GM18505 (cell line): ENCODE measurements around the gene RASGRP2.

Experiments
- ATAC-seq: cut with Tn5 transposase; IDR thresholded peaks from one replicate; pipeline ENCODE4 v1.9.1; 2021; ENCODE audit not compliant: unreplicated experiment
- POLR2A ChIP-seq: IDR thresholded peaks from 4 replicates; pipeline ENCODE4 v1.6.1; 2011; ENCODE audit warnings: borderline replicate concordance; ENCODE audit not compliant: insufficient read depth, insufficient read length; ENCODE audit errors: extremely low read depth

The RASGRP2 gene

DNA sequence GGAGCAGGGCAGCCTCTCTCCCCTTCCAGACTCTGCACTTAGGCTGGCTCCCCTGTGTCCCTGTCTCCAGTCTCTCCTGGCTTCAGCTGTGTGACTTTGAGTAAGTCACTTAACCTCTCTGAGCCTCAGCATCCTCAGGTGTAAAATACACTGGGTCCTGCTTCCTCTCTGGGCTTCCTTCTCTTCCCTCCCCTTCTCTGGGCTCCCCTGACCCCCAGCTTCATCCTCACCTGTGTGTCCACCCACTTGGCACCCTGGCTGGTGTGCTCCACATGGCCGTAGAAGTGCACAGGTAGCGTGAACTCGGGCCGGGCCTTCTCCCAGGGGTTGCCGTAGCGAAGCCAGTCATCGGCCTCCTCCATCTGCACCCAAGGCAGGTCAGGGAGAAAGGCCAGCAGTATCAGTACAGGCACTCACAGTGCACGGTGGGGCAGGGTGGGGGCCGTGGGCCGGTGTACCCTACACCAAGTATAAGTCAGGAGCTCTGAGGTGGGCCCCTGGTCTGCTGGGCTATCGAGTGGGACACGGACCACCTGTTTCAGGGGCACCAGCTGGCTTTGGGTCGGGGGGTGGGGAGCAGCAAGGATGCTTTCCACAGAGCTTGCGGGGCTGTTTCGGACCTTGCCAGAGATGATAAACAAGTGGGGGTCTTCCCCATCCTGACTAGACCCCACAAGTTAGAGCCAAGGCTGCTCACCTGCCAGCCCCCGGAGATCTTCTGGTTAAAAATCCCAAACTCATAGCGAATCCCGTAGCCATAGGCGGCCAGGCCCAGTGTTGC, 13.8 kb upstream of the RASGRP2 start:
- ATAC-seq = no peak
- TF ChIP-seq POLR2A = no peak

DNA sequence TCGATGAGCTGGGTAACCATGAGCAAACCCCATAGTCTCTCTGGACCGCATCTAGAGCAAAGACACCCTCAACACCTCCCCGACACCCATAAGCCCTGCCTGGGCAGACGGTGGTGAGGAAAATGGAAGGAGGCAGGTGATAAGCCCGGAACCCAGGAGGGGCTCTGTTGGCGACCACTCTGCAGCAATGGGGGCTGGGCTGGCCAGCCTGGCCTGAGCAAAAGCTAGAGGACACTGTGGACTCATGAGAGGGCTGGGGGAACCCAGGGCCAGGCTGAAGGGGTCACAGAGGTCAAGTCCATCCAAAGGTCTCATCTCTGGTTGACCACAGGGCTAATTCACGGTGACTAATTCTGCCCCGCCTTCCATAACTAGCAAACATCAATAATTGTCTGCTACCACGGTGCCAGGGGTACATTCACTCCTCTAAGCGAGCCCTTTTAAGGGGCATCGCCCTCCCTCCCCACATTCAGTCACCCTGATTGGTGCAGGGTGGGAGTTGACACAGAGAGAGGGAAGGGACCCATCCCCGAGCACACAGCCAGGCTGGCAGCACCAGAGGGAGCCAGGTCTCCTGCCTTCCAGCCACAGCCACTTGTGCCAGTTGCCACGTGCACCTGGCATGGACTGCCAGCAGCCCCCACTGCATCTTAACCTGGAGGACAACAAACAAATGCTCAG, 11.9 kb upstream of the RASGRP2 start:
- no peak for ATAC-seq
- no peak for TF ChIP-seq POLR2A

DNA sequence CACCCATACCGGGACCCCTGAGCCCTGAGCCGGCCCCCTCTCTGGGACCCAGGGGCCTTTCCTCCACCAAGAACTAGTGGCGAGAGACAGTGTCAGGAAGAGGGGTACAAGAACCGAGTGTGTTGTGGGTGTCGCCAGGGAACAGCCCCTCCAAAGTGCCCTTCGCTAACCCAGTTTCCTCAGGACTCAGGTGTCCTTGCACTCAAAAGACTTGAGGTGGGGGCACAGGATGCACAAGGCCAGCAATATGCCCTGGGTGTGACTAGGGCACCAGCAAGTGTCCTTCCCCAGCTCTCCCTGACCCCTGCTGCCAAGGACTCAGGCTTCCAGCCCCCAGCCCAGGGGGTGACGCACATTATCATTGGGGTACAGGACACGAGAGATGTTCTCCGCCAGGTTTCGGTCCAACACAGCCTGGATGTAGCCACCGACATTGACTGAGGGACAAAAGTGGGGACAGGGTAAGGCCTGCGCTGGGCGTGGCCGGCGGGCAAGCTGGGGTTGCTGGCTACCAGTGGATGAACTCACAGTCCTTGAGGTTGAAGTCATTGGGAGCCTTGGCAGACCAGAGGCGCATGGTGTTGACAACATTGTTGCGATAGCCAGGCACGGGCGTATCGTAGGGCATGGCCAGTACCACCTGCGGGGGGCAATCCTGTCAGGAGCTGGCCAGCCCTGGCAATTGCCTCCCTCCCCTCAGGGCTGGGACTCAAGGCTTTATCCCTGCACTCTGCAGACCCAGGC, 11.1 kb upstream of the RASGRP2 start:
- no peak for ATAC-seq
- no peak for TF ChIP-seq POLR2A

GRCh38 chr11:64754124-64754918, 10.4 kb upstream of the RASGRP2 start:
- no peak for ATAC-seq
- no peak for TF ChIP-seq POLR2A

DNA sequence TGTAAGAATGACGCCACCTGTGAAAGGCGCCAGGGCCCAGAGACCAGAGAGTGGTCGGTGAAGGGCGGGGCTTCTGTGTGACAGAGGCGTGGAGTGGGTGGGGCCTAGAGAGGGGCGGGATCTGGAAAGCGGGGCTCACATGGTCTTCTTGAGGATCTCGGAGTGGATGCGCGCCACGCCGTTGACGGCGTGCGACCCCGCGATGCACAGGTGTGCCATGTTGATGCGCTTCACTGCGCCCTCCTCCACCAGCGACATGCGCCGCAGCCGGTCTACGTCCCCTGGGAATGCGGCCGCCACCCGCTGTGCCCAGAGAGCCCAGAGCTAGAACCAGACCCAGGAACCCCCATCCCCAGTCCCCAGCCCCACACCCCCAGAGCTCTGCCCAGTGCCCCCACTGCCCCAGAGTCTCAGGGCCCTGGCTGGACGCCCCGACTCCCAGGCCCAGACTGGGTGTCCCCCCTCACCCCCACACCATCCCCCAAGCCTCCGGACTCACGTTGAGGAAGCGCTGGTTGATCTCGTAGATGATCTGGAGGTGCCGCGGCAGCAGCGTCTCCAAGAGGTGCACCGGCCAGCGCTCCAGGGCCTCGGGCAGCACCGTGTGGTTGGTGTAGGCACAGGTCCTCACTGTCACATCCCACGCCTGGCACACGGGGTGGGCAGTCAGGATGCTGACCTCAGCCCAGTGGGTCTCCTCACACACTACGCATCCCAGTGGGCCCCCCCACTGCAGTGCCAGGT, 9.6 kb upstream of the RASGRP2 start:
- no peak for ATAC-seq
- TF ChIP-seq POLR2A = no peak

DNA sequence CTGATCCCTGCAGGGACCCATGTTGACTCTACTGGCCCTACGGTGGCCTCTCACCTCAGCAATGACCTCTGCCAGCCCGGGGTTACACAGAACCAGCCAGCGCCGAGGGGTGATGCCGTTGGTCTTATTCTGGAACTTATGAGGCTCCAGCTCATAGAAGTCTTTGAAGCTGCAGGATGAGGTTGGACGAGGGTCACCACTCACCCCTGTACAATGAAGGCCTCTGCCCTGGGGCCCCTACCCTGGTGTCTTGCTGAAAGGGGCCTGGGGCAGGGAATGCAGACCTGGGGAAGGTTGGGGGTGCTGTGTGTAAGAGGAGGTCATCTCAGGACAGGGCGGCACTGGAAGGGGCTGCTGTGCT, 9.1 kb upstream of the RASGRP2 start:
- TF ChIP-seq POLR2A = no peak
- no peak for ATAC-seq

GRCh38 chr11:64752175-64752970, 8.4 kb upstream of the RASGRP2 start:
- TF ChIP-seq POLR2A = no peak
- ATAC-seq = no peak

- ATAC-seq = no peak
- TF ChIP-seq POLR2A = no peak
Measured at GRCh38 chr11:64751580-64751979, 7.6 kb upstream of the RASGRP2 start.

DNA sequence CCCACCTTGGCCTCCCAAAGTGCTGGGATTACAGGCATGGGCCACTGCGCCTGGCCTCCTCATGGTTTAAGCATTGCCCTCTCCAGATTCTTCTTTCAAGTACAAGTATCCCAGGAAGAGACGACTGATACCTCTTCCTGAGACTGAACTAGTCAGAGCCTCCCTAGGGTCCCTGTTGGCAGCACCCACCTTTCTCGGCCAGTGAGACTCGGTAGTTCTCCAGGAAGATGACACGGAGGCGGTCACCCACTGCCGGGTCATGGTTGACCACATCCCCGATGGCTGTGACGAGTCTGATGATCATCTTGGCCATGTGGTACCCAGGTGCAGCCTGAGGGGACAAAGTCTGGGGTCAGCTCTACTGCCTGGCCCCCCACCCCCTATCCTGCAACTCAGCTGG, 7.2 kb upstream of the RASGRP2 start:
- no peak for TF ChIP-seq POLR2A
- ATAC-seq = no peak

DNA sequence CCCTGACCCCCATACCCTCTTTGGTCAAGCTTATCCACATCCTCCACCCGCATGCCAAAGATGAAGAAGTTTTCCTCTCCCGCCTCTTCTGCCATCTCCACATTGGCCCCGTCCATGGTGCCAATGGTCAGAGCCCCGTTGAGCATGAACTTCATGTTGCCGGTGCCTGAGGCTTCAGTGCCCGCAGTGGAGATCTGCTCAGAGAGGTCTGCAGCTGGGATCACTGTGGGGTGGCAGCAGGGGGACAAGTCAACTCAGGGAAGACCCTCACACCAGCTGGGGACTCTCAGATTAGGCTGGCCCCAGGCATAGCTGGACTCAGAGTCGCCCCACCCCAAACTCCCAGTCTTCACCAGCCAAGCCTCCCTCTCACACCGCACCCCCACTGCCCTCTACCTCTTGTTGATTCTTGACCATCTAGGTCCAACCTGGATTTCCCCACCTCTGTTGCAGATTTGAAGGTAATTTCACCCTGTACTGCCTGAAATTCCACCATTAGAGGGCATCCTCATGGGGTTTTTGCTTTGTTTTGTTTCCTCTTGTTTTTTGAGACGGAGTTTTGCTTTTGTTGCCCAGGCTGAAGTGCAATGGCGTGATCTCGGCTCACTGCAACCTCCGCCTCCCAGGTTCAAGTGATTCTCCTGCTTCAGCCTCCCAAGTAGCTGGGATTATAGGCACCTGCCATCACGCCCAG, 6.6 kb upstream of the RASGRP2 start:
- ATAC-seq = no peak
- TF ChIP-seq POLR2A = no peak

DNA sequence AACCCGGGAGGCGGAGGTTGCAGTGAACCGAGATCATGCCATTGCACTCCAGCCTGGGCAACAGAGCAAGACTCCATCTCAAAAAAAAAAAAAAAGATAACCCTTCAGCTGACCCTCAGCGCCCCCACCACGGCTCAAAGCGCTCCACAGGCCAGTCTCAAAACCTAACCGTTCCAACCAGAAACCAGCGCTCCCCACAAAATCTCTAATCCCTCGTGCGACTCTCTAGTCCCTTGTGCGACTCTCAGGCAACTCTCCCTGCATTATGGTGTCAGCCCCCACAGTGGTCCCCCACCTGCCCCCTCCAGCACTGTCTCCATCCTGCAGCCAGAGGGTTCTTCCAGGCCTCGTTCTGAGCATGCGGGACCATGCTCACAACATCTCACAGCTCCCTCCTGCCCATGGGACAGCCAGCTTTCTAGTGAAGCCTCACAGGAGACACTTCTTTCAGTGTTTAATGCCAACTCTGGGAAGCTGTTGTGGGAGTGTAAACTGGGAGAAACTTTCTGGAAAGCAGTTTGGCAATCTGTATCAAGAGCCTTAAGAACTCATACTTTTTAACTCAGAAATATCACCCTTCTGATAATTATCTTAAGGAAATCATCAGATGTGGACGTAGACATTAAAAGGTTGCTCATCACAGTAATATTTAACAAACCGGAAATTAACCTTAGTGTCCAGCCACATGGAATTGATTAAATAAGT, 4.2 kb upstream of the RASGRP2 start:
- TF ChIP-seq POLR2A = no peak
- ATAC-seq = no peak
